Measurements from ENCODE around the gene PIP4K2A.

GRCh38 chr10:22724773-22725172, 10.4 kb upstream of the PIP4K2A start:
- no peak for TF ChIP-seq CTCF (IDR thresholded peaks at IDR 0.05)
- TF ChIP-seq ZFX (IDR thresholded peaks at IDR 0.05; ENCODE audit: borderline replicate concordance): no peak

Measured in 22Rv1 (cell line).